ENCODE results near the gene GLMN.
A peak's percentile ranks its signal among the peaks of the same experiment; 100 is the strongest.

The GLMN gene, protein sequence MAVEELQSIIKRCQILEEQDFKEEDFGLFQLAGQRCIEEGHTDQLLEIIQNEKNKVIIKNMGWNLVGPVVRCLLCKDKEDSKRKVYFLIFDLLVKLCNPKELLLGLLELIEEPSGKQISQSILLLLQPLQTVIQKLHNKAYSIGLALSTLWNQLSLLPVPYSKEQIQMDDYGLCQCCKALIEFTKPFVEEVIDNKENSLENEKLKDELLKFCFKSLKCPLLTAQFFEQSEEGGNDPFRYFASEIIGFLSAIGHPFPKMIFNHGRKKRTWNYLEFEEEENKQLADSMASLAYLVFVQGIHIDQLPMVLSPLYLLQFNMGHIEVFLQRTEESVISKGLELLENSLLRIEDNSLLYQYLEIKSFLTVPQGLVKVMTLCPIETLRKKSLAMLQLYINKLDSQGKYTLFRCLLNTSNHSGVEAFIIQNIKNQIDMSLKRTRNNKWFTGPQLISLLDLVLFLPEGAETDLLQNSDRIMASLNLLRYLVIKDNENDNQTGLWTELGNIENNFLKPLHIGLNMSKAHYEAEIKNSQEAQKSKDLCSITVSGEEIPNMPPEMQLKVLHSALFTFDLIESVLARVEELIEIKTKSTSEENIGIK

DNA sequence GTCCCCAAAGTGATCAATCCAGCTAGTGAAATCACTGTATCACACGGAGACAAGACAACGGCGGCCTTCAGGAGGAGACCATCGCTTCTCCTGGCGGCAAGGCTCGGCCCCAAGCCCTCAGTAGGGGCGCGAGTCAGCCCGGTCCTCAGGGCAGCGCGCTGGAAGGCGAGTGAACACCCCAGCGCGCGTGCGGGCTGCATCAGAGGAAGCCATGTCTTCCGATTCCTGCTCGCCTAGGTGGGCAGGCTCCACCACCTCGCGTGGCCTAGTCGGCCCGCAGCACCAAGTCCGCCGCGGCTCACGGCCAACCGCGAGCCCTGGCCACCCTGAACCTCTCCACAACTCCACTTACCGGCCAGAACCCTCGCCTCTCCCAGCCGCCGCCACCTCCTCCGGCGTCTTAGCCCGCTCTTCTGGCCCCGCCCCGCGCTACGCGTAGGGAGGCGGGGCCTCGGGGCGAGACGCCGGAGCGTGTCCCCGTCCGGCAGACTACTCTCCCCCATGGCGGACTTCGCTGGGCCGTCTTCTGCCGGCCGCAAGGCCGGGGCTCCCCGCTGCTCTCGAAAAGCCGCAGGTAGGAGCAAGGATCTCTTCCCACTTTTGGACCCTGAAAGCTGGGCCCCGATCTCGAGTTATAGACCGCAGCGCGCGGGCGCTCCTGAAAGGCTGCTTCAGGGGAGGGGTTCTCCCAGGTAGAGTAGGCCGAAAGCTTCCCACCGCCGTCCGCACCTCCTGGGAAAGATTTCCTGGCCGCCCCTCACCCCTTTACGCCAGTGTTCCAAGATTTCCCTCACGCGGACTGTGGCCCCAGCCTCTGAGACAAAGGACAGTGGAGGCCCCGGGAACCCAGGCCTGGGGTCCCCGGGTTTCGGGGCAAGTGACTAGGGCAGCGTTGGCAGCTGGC lies at the start of gene GLMN, which contains the start of gene RPAP2:
GLMN (minus strand) TSS at position 415 of the 904 bp plus-strand sequence. CDS start 988 bp downstream, outside the sequence.
RPAP2 (plus strand) TSS at position 487 of the 904 bp plus-strand sequence; CDS start at position 502, 15 bp downstream.
- peak; percentile 83 for DNase-seq

DNA sequence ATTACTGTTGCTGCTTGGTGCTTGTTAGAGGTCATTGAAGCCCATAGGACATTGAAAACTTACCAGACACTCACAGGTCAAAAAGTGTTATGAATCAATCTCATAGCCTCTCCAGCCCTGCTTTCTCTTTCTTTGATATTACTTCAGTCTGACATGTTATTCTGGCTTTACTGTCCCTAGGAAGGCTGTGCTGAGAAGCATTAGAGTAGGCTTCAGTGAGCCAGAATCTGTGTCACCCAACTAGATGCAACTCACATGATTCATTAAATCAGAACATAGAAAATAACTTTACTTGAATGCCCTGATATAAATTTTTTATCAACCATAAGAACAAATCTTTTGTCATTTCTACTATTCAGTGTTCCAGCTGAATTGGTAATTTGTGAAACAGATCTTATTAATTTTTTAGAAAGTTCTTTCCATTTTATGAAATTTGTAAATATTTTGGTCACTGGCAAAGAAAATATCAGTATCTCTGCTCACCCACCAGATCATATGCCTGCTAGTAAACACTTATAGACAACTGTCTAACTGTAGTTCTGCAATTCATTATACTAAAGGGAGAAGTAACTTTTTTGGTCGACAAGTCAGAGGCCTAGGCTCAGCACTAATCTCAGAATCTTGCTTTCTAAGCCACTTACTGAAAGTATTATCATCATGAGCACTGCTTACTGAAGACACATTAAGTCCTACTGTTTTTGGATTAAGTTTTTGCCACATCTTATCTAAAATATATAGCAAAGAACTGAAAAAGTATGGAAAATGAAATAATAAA lies 48.3 kb upstream of the GLMN start:
- no peak for DNase-seq

DNA sequence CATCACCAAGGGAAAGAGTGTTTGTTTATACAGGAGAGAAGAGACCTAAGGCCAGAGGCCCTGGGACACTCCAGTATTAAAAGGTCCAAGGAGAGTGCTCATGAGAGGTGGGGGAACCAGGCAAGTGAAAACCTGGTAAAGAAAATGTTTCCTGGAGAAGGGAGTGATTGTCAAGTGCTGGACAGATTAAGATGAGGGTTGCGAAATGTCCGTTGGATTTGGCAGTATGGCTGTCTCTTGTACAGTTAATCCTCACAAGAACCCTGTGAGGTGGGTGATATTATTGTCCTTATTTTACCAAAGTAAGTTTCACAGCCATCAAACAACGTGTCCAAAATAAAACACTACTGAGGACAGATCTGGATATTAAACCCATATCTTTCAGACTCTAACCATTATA lies 44.3 kb upstream of the GLMN start:
- DNase-seq: no peak

DNA sequence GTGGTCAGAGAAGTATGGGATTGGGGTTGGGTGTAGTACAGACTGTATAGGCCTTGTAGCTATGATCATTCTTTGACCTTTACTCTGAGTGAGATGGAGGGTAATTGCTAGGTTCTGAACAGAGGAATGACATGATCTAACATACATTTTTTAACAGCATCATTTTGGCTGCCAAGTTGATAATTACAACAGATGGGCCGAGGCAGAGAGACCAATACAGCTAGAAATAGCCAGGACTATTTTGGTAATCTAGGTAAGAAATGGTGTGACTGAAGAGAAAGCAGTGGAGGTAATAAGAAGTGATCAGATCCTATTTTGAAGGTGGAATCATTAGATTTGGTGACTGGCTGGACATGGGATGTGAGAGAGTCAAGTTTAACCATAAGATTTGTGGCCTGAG lies 43.6 kb upstream of the GLMN start:
- no peak for DNase-seq

DNA sequence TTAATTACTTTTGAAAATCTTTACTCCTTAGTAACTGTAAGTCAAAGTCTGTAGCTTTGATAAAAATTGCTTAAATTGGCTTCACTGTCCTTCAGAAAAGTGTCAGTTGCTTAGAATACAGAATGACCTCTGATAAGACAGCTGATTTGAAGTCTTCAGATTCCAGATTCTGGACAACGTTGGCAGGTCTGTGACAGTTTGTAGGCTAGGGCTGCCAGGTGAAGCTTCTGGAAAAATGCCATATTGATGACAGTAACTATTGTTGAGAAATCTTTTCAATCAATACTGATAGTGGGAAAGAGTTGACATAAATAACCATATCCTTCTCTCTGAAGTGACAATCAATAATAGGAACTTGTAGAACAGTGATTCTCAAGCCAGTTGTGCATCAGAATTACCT lies 41.4 kb upstream of the GLMN start:
- DNase-seq: no peak

DNA sequence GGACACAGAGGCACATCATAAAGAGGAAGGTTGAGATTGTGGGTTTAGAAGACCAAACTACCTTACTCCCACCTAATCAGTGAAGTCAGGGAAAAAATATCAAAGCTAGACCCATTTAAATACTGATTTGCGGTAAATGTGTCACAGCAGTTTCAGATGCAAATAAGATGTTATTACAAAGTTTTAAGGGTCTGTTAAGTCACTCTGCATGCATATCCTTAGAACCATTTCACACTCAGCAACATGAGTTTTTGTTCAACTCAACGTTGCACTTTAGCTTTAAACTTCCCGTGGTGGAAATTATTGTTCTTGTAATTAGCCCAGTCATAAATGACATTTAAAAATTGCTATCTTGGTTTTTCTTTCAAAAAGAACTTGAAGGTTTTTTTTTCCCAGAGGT lies 34.9 kb upstream of the GLMN start:
- no peak for DNase-seq

DNA sequence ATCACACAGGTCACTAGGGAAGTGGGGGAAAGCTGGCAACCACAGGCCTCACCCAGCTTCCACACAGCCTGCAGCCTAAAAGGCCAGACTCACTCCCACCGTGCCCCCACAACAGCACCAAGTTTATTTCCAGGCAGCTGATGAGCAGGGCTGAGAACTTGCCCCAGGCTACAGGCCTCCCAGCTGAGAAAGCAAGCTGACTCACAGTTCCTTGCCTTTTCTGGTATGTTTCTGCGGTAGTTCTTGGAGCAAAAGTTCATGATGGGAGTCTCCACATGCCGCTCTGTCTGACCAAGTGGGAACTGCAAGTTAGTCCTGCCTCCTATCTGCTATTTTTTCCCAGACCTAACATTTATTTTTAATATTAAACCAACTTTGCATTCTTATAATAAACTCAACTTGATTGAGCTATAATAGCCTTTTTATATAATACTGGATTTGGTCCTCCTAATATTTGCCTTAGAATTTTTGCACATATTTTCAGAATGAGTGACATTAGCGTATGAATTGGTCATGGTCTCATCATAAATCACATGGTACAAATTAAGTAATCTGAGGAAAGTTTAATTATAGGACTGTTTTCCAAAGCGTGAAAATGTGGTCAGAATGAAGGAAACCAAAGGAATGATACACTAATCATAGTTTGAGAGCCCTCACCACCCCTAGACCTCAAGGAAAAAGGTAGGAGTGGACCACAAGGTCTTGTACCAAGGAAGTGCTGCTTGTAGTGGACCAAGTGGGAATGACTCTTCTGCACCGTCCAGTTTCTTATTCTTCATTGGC lies 30.8 kb upstream of the GLMN start:
- no peak for DNase-seq

DNA sequence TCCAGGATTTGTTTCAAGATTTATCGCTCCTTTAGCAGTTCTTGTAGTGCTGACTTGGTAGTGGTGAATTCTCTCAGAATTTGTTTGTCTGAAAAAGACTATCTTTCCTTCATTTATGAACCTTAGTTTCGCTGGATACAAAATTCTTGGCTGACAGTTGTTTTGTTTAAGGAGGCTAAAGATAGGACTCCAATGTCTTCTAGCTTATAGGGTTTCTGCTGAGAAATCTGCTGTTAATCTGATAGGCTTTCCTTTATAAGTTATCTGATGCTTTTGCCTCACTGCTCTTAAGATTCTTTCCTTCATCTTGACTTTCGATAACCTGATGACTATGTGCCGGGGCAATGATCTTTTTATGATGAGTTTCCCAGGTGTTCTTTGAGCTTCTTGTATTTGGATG lies 29.0 kb upstream of the GLMN start:
- DNase-seq: no peak

DNA sequence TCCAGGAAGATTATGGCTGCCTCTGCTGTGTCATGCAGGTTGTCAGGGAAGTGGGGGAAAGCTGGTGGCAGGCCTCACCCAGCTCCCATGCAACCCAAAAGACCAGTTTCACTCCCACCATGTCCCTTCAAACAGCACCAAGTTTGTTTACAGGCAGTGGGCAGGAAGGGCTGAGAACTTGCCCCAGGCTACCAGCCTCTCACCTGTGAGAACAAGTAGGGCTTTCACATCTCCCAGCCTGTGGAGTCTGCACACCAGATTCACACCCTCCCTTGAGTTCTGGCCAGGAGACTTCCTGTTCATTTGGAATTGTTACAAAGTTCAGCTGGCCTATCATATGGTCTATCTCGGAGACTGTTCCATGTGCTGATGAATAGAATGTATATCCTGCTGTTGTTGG lies 27.9 kb upstream of the GLMN start:
- DNase-seq: no peak

DNA sequence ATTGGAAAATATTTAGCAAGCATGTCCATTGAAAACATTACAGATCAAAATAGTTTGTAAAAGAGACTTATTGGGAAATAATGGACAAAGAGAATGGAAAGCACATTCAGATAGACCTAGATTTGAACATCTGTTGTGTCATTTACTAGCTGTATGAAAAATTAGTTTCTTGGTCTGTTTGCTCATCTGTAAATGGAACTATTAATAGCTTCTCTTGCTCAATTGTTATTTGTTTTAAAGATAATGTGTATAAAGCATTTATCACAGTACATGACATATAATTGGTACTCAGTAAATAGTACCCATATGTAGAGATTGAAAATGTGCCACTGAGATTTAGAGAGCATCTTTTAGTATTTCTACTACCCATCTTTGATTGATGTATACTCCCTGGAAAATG lies 26.0 kb upstream of the GLMN start:
- no peak for DNase-seq

DNA sequence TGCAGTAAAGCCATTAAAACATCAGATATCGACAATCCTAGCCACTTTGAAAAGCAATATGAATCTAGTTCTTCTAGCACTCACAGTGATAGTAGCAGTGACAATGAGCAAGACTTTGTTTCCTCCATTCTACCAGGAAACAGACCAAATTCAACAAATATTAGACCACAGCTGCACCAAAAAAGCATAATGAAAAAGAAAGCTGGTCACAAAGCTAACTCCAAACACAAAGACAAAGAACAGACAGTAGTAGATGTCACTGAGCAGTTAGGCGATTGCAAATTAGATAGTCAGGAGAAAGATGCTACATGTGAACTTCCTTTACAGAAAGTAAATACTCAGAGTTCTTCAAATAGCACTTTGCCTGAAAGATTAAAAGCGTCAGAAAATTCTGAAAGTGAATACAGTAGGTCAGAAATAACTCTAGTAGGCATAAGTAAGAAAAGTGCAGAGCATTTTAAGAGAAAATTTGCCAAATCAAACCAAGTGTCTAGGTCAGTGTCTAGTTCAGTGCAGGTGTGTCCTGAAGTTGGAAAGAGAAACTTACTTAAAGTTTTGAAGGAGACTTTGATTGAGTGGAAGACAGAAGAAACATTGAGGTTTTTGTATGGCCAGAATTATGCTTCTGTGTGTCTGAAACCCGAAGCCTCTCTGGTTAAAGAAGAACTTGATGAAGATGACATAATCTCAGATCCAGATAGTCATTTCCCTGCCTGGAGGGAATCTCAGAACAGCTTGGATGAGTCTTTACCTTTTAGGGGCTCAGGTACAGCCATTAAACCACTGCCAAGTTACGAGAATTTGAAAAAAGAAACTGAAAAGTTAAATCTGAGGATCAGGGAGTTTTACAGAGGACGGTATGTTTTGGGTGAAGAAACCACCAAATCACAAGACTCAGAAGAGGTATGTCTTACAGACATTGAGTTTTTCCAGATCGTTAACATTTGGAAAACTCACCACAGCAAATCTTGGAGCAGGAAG lies 25.0 kb upstream of the GLMN start:
- DNase-seq: no peak

DNA sequence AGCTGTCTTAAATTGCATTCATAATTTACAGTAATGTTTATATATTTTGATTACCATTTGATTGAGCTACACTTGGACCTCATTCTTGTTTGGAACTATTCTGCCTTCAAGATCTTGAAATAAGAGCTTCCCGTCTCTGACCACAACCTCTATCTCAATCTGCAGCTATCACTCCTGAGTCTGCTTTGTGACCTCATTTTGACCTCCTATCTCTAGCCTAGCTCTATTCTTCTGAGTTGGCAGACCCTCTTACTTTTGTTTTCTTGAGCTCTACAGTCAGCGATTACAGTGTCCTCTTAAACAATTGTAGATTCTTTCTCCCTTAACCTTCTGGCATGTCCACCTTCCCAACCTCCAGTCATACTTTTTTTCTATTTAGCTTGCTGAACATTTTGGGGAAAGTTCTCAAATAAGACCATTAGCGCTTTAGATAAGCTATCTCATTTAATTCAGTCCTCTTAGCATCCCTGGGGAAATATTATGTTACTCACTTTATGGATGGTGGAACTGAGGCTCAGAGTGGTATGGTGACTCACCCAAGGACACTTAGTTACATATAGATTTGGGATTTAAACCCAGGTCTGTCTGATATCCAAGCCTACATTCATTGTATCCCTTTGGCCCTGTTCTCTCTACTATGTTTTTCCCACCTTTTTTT lies 19.2 kb upstream of the GLMN start:
- no peak for DNase-seq

DNA sequence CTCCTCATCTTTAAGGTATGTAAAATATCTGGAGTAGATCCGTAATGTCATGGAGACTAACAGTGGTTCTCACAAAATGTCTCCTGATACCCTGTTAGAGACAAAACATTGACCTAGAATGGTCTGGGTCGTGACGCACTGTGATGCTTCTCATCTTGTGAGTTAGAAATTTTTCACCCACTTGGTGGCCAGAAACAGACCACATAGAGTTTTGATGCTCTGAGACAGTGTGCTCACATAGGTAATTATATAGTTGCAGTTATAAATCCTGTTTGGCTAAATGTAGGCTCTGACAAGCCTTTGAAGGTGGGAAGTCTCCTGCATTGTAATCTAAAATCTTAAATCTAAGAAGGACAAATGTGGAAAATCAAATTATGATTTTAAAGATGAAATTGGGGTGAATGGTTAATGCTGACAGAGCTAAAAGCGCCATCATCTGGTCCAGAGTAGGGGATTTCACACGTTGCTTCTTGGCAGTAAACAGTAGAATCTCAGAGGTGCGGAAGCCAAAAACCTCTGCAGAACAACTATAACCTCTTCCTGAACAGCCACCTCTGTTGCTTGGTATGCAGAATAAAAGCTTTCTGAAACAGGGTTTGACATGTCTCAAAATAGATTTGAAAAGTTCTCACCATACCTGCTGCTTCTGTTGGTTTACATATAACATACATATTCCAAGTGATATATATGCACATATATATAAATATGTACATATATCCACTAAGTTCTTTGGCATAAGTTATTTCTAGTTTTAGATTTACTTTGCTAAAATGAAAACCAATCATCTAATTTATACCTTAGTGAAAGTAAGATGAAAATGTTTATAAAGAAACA lies 17.2 kb upstream of the GLMN start:
- no peak for DNase-seq

DNA sequence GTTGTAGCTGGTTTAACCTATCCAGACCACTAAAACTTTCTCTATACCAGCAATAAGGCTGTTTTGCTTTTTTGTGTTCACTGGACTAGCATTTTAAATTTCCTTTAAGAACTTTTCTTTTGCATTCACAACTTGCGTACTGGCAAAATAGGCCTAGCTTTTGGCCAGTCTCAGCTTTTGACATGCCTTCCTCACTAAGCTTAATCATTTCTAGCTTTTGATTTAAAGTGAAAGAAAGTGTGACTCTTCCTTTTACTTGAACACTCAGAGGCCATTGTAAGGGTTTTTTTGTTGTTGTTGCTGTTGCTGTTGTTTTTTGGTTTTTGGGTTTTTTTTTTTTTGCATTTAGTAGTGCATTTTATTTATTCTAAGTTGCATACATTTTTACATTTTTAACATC lies 15.2 kb upstream of the GLMN start:
- no peak for DNase-seq

DNA sequence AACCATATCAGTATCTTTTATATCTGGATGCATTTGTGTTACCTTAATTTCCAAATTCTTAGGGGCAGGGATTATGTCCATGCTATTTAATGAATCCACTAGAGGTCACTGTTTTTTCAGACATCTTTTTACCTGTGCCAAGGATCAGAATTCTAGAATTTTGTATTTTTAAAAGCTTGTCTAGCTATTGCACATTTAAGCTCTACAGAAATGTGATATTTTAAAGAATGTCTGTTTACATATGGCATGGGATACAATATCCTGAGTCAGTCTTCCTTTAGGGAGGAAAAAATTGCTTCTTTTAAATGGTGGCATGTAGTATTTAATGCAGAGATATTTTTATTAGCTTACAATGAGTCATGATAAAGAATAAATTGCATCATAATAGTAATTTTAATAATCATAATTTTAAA lies 11.4 kb upstream of the GLMN start:
- peak; percentile 7 for DNase-seq

DNA sequence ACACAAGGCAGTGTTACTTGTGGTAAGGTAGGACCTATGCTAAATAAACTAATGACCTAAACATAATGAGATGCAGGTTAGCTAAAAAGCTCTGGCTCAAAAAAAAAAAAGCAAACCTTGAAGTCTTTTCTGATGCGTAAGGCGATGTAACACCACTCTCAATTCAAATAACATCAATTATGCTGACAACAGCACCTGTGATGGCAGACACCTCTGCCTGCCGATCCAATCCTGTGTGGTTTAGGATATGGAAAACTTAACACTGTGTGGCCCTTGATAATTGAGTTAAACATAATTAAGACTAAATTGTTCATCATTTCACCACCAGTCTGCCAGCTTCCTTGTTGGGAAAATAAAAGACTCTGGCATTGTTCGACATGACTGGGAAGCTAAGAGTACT lies 9.2 kb upstream of the GLMN start:
- DNase-seq: no peak

DNA sequence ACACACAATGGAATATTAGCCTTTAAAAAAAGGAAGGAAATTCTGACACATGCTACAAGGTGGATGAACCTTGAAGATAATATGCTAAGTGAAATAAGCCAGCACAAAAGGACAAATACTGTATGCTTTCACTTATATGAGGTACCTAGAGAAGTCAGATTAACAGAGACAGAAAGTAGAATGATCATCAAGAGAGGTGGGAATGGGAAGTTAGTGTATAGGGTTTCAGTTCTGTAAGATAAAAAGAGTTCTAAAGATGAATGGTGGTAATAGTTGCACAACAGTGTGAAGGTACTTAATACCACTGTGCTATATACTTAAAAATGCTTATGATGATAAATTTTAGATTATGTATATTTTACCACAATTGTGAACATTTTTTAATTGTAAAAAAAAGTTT lies 7.2 kb upstream of the GLMN start:
- no peak for DNase-seq

DNA sequence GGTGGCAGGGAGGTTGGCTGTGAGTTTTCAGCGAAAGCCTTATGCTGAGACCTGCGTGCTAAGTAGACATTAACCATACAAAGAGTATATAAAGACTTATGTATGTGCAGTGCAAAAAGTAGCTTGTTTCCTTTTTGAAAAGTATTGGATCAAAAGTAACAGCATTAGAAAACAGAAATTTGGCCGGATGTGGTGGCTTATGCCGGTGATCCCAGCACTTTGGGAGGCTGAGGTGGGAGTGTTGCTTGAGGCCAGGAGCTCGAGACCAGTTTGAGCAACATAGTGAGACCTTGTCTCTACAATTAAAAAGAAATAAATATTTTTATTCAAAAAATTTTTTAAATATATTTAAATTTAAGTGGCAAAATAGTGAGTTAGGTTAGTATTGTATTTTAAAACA lies 2.2 kb upstream of the GLMN start:
- no peak for DNase-seq

DNA sequence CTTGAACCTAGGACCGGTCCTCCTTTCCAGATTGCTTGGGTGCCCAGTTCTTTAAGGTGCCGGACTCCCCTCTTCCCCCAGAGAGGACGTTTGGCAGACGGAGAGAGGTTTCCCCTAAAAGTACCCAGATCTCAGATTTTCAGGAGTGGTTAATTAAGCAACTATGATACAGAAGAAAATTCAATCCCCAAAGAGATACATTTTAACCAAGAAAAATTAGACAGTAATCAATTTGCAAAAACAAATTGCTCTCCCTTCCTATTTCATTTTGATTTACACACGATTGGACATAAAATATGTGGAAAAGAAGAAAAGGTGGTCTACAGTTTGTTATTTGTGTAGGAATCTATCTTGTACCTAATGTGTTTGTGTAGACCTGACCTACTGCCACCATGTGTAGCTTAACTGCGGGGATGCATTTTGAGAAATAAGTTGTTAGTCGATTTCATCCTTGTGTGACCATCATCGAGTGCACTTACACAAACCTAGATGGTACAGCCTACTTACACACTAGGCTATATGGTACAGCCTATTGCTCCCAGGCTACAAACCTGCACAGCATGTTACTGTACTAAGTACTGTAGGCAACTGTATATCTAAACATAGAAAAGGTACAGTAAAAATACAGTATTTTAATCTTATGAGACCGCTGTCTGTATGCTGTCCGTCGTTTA lies 827 bp upstream of the GLMN start:
- DNase-seq: no peak
